Vagina (tissue), 2 donors: ENCODE data around the gene AGMAT. TPM values are rescaled to one million over a fixed set of nuclear protein-coding genes. Genes with fewer than 3 reads are reported as not detected.

Experiments used
- DNase-seq, 2 donors: peaks; one replicate each; pipeline ENCODE4 v3.0.0-alpha.2; 2017; ENCODE audit errors: extremely low spot score in 2 of 2
- H3K27ac ChIP-seq: fragments of 200-600 bp; sonication (generic); one replicate; pipeline ENCODE4 v1.5.1; 2019
- H3K27me3 ChIP-seq: fragments of 200-600 bp; sonication (generic); one replicate; pipeline ENCODE4 v1.5.1; 2019
- H3K36me3 ChIP-seq, 2 donors: fragments of 200-600 bp; sonication (generic); one replicate each; pipeline ENCODE4 v1.5.1; 2017 to 2019
- H3K4me1 ChIP-seq: fragments of 200-600 bp; sonication (generic); one replicate; pipeline ENCODE4 v1.5.1; 2019
- H3K4me3 ChIP-seq, 2 donors: fragments of 200-600 bp; sonication (generic); 1 replicate in 1 of 2; 2 replicates in 1 of 2; pipeline ENCODE4 v1.5.1; 2016 to 2019
- H3K9me3 ChIP-seq: fragments of 200-600 bp; sonication (generic); one replicate; pipeline ENCODE4 v1.5.1; 2019
- CTCF ChIP-seq, 3 experiments: fragments of 450-650 bp in 2 of 3; fragments of 200-600 bp in 1 of 3; sonication (generic) in 1 of 3; IDR thresholded peaks; one replicate each; pipeline ENCODE4 v1.5.1; 2017 to 2019; ENCODE audit warnings: antibody characterized with exemption in 3 of 3, mild to moderate bottlenecking in 2 of 3, moderate library complexity in 2 of 3
- POLR2A ChIP-seq, 2 donors: fragments of 450-650 bp; IDR thresholded peaks; one replicate each; pipeline ENCODE4 v1.6.1; 2017; ENCODE audit warnings: antibody characterized with exemption in 2 of 2, mild to moderate bottlenecking in 2 of 2, moderate library complexity in 2 of 2
- POLR2AphosphoS5 ChIP-seq, 2 donors: sonication (generic); formaldehyde crosslinking; IDR thresholded peaks; one replicate each; pipeline ENCODE4 v1.9.0; 2017; ENCODE audit warnings: antibody characterized with exemption in 2 of 2, mild to moderate bottlenecking in 2 of 2, low read depth in 1 of 2; ENCODE audit not compliant: insufficient read depth in 1 of 2
- intact Hi-C: fragments of 100-400 bp; cut with DNase I; formaldehyde crosslinking; loops from one replicate; pipeline ENCODE4 v1.15.1; 2023
- total RNA-seq: library from RNA; depleted of rRNA; stranded (reverse); fragments of >200 nt; gene quantifications from one replicate; pipeline ENCODE4 v1.2.3, GENCODE V29; 2016

Gene AGMAT
- total RNA-seq, 1 donor from 2014 or later, result 1.5 TPM

- TF ChIP-seq CTCF (IDR thresholded peaks at IDR 0.05) (no peak), POLR2AphosphoS5 (IDR thresholded peaks at IDR 0.05; ENCODE audit: insufficient read depth in 1 of 2, low read depth in 1 of 2) (no peak), POLR2A (IDR thresholded peaks at IDR 0.05) (no peak)
- peaks cover 0 to 31% of the 10 kb centered on the region in 2 donors for H3K36me3 ChIP-seq
- H3K27ac ChIP-seq, result no peak overlapping the region
- no peaks in the 10 kb centered on the region for H3K4me1 ChIP-seq
- H3K9me3 ChIP-seq, result no peaks in the 10 kb centered on the region
- no peaks in the 10 kb centered on the region for H3K27me3 ChIP-seq
- intact Hi-C loops, result no loop called here
- no peak for DNase-seq
- no peak overlapping the region for H3K4me3 ChIP-seq
These were observed 26.3 kb downstream of the AGMAT start for GRCh38 chr1:15558516-15558915.

DNA sequence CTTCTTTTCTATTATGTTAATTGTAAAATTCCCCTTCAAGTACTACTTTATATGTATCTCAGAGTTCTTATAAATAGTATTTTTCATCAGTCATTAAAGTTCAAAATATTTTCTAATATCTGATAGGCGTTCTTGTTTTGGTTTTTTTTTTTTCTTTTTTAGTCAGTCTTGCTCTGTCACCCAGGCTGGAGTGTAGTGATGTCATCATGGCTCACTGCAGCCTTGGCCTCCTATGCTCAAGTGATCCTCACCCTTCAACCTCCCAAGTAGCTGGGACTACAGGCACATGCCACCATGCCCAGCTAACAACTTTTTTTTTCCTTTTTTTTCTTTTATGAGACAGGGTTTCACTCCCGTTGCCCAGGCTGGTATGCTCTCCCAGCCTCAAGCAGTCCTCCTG is 27.3 kb downstream of the AGMAT start:
- TF ChIP-seq POLR2AphosphoS5 (IDR thresholded peaks at IDR 0.05; ENCODE audit: insufficient read depth in 1 of 2, low read depth in 1 of 2) (no peak), CTCF (IDR thresholded peaks at IDR 0.05) (no peak), POLR2A (IDR thresholded peaks at IDR 0.05) (no peak)
- H3K4me1 ChIP-seq, result no peaks in the 10 kb centered on the region
- H3K27ac ChIP-seq, result no peak overlapping the region
- peaks cover 0 to 22% of the 10 kb centered on the region in 2 donors for H3K36me3 ChIP-seq
- H3K4me3 ChIP-seq, result no peak overlapping the region
- intact Hi-C loops, result no loop called here
- no peaks in the 10 kb centered on the region for H3K27me3 ChIP-seq
- no peak for DNase-seq
- no peaks in the 10 kb centered on the region for H3K9me3 ChIP-seq

GRCh38 chr1:15557008-15557407 is 27.8 kb downstream of the AGMAT start:
- Histone ChIP-seq H3K9me3 (no peaks in the 10 kb centered on the region), H3K27ac (no peak overlapping the region), H3K4me3 (no peak overlapping the region), H3K27me3 (no peaks in the 10 kb centered on the region), H3K4me1 (no peaks in the 10 kb centered on the region), H3K36me3 (peaks cover 0 to 16% of the 10 kb centered on the region in 2 donors)
- intact Hi-C loops, result no loop called here
- DNase-seq, result no peak
- no peak for TF ChIP-seq POLR2AphosphoS5 (IDR thresholded peaks at IDR 0.05; ENCODE audit: insufficient read depth in 1 of 2, low read depth in 1 of 2)
- no peak for TF ChIP-seq CTCF (IDR thresholded peaks at IDR 0.05)
- TF ChIP-seq POLR2A (IDR thresholded peaks at IDR 0.05), result no peak

- Histone ChIP-seq H3K4me1 (no peaks in the 10 kb centered on the region), H3K4me3 (no peak overlapping the region), H3K36me3 (peaks cover 0 to 22% of the 10 kb centered on the region in 2 donors), H3K9me3 (no peaks in the 10 kb centered on the region), H3K27ac (no peak overlapping the region), H3K27me3 (no peaks in the 10 kb centered on the region)
- DNase-seq, result no peak
- intact Hi-C loops, result no loop called here
- no peak for TF ChIP-seq POLR2A (IDR thresholded peaks at IDR 0.05)
- TF ChIP-seq POLR2AphosphoS5 (IDR thresholded peaks at IDR 0.05; ENCODE audit: insufficient read depth in 1 of 2, low read depth in 1 of 2), result no peak
- no peak for TF ChIP-seq CTCF (IDR thresholded peaks at IDR 0.05)
These were observed 34.3 kb downstream of the AGMAT start for GRCh38 chr1:15550573-15550972.

DNA sequence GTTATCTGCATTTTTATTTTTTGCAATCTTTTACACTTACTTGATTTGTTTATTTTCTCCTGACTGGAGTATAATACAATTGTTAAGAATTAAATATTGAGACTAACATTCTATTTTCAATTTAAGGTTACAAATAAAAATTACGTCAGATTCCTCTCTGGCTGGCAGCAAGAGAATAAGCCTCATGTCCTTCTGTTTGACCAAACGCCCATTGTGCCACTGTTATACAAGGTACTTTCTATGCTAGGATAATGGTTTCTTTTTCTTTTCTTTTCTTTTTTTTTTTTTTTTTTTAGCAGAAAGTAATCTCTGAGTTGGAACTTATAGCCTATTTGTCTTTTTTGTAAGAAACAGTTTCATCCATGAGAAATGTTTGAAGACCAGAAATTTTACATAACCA is 38.2 kb downstream of the AGMAT start:
- TF ChIP-seq POLR2A (IDR thresholded peaks at IDR 0.05) (no peak), POLR2AphosphoS5 (IDR thresholded peaks at IDR 0.05; ENCODE audit: insufficient read depth in 1 of 2, low read depth in 1 of 2) (no peak), CTCF (IDR thresholded peaks at IDR 0.05) (no peak)
- Histone ChIP-seq H3K9me3 (no peaks in the 10 kb centered on the region), H3K36me3 (peaks cover 0 to 43% of the 10 kb centered on the region in 2 donors), H3K4me1 (no peaks in the 10 kb centered on the region), H3K4me3 (no peak overlapping the region), H3K27me3 (no peaks in the 10 kb centered on the region), H3K27ac (no peak overlapping the region)
- no peak for DNase-seq
- intact Hi-C loops, result no loop called here
